Stimulated activated CD8-positive, alpha-beta memory T cell treated with anti-CD3 and anti-CD28 coated beads, Interleukin-12 subunit alpha, Interleukin-12 subunit beta, amount 100 ng/mL, for 24 hours (primary cell): Measurements from ENCODE around the gene PTPN5.

Experiments used
- DNase-seq: peaks from one replicate; pipeline ENCODE4 v3.0.0-alpha.2; 2020; ENCODE audit errors: extremely low read depth

PTPN5 gene

GRCh38 chr11:18773104-18773503 lies 18.5 kb downstream of the PTPN5 start:
- DNase-seq = no peak

GRCh38 chr11:18772211-18772610 lies 19.4 kb downstream of the PTPN5 start:
- no peak for DNase-seq

- no peak for DNase-seq
These were observed 20.1 kb downstream of the PTPN5 start for GRCh38 chr11:18771266-18772035.

GRCh38 chr11:18770479-18771125 lies 21.0 kb downstream of the PTPN5 start:
- no peak for DNase-seq

GRCh38 chr11:18769802-18770456 lies 21.7 kb downstream of the PTPN5 start:
- no peak for DNase-seq

GRCh38 chr11:18768978-18769377 lies 22.6 kb downstream of the PTPN5 start:
- DNase-seq = no peak

- DNase-seq = no peak
These were observed 23.1 kb downstream of the PTPN5 start for GRCh38 chr11:18768472-18768901.

GRCh38 chr11:18766015-18766414 lies 25.6 kb downstream of the PTPN5 start:
- DNase-seq = no peak

GRCh38 chr11:18765554-18765953 lies 26.0 kb downstream of the PTPN5 start:
- no peak for DNase-seq

GRCh38 chr11:18761741-18762140 lies 29.9 kb downstream of the PTPN5 start:
- no peak for DNase-seq

- no peak for DNase-seq
These were observed 30.5 kb downstream of the PTPN5 start for GRCh38 chr11:18761144-18761543.

GRCh38 chr11:18757811-18758210 lies 33.8 kb downstream of the PTPN5 start:
- DNase-seq = no peak

- DNase-seq = no peak
These were observed 34.7 kb downstream of the PTPN5 start for GRCh38 chr11:18756889-18757288.

GRCh38 chr11:18754308-18754707 lies 37.3 kb downstream of the PTPN5 start:
- no peak for DNase-seq

- DNase-seq = no peak
These were observed 39.1 kb downstream of the PTPN5 start for GRCh38 chr11:18752502-18752901.

- DNase-seq = no peak
These were observed 40.7 kb downstream of the PTPN5 start for GRCh38 chr11:18750944-18751343.

- no peak for DNase-seq
These were observed 41.8 kb downstream of the PTPN5 start for GRCh38 chr11:18749681-18750319.

- no peak for DNase-seq
These were observed 42.7 kb downstream of the PTPN5 start for GRCh38 chr11:18748766-18749365.

GRCh38 chr11:18745251-18745650 lies 46.3 kb downstream of the PTPN5 start:
- DNase-seq = no peak

- DNase-seq = no peak
These were observed 47.6 kb downstream of the PTPN5 start for GRCh38 chr11:18743900-18744514.

GRCh38 chr11:18743365-18743764 lies 48.2 kb downstream of the PTPN5 start:
- no peak for DNase-seq

GRCh38 chr11:18741783-18742182 lies 49.8 kb downstream of the PTPN5 start:
- no peak for DNase-seq
